Natural killer cell (primary cell): ENCODE data around the gene CASK. TPM values are rescaled to one million over a fixed set of nuclear protein-coding genes. Genes with fewer than 3 reads are reported as not detected.
A peak's percentile ranks its signal among the peaks of the same experiment; 100 is the strongest.

ENCODE experiments used
- ATAC-seq, 3 donors: fragments of 150-1000 bp in 2 of 3; fragments of 200-7000 bp in 1 of 3; cut with Tn5 transposase; 1 replicate in 1 of 3; 2 replicates in 2 of 3; pipeline ENCODE4 v1.10.0; 2021; ENCODE audit warnings: mild to moderate bottlenecking in 2 of 3, moderate library complexity in 2 of 3
- DNase-seq, 2 donors: peaks; one replicate each; pipeline versions ENCODE4 v3.0.0 to v3.0.0-alpha.2; 2013 to 2021; ENCODE audit warnings: mixed read lengths in 1 of 2
- H3K27ac ChIP-seq: one replicate; pipeline ENCODE4 v1.5.1; 2013; ENCODE audit warnings: mild to moderate bottlenecking, low read length
- H3K27me3 ChIP-seq: one replicate; pipeline ENCODE4 v1.6.1; 2013; ENCODE audit warnings: low read length; ENCODE audit not compliant: control insufficient read depth, insufficient read depth
- H3K36me3 ChIP-seq: one replicate; pipeline ENCODE4 v1.6.1; 2013; ENCODE audit warnings: low read length; ENCODE audit not compliant: control insufficient read depth, insufficient read depth
- H3K4me1 ChIP-seq: one replicate; pipeline ENCODE4 v1.6.1; 2013; ENCODE audit warnings: low read length; ENCODE audit not compliant: control insufficient read depth, insufficient read depth
- H3K4me3 ChIP-seq: one replicate; pipeline ENCODE4 v1.5.1; 2013; ENCODE audit warnings: low read length
- H3K9me3 ChIP-seq: one replicate; pipeline ENCODE4 v1.6.1; 2013; ENCODE audit warnings: low read length; ENCODE audit not compliant: control insufficient read depth, insufficient read depth
- H3K27ac Mint-ChIP-seq, 2 donors: one replicate each; pipeline ENCODE4 v1.8.0; 2022; ENCODE audit warnings: mild to moderate bottlenecking in 2 of 2, mixed read lengths in 2 of 2, moderate library complexity in 1 of 2
- H3K27me3 Mint-ChIP-seq, 2 donors: one replicate each; pipeline ENCODE4 v1.8.0; 2022; ENCODE audit warnings: low read depth in 2 of 2, mixed read lengths in 2 of 2
- H3K36me3 Mint-ChIP-seq: one replicate; pipeline ENCODE4 v1.8.0; 2022; ENCODE audit warnings: mixed read lengths
- H3K4me1 Mint-ChIP-seq, 2 donors: one replicate each; pipeline ENCODE4 v1.8.0; 2022; ENCODE audit warnings: mixed read lengths in 2 of 2
- H3K4me3 Mint-ChIP-seq: one replicate; pipeline ENCODE4 v1.8.0; 2022; ENCODE audit warnings: mild to moderate bottlenecking, moderate library complexity, mixed read lengths
- H3K9me3 Mint-ChIP-seq, 2 donors: one replicate each; pipeline ENCODE4 v1.8.0; 2022; ENCODE audit warnings: mixed read lengths in 2 of 2
- CTCF ChIP-seq: fragments of 200-600 bp; IDR thresholded peaks from one replicate; pipeline ENCODE4 v1.8.0; 2022; ENCODE audit warnings: antibody characterized with exemption
- WGBS: methylation state at CpG from one replicate; pipeline ENCODE4 v1.1.7; 2013; ENCODE audit warnings: missing lambda C conversion rate; ENCODE audit not compliant: insufficient coverage; 5-methylcytosine and 5-hydroxymethylcytosine counted together
- intact Hi-C: fragments of 100-400 bp; cut with micrococcal nuclease; formaldehyde crosslinking; loops from one replicate; pipeline ENCODE4 v1.14.2; 2022
- total RNA-seq, 4 donors: library from RNA; stranded (reverse); fragments of 120-200 nt in 1 of 4; gene quantifications; one replicate each; pipeline versions ENCODE4 v1.2.3 to v1.2.4, GENCODE V29; 2013 to 2022

CASK gene
- total RNA-seq, 3 donors from 2014 or later (not counting 1 experiment from before 2014, with no cell fraction given) = 23.5 to 27.9 (median 25.6) TPM

- no peaks in the 10 kb centered on the region for H3K36me3 Mint-ChIP-seq
- H3K27me3 Mint-ChIP-seq = no peaks in the 10 kb centered on the region
- H3K9me3 Mint-ChIP-seq = no peaks in the 10 kb centered on the region
- Histone ChIP-seq H3K4me3 (no peak overlapping the region), H3K9me3 (no peaks in the 10 kb centered on the region), H3K36me3 (peaks cover 2% of the 10 kb centered on the region), H3K27ac (no peak overlapping the region), H3K4me1 (no peaks in the 10 kb centered on the region), H3K27me3 (no peaks in the 10 kb centered on the region)
- H3K4me1 Mint-ChIP-seq = peaks cover 5 to 11% of the 10 kb centered on the region in 2 donors
- TF ChIP-seq CTCF = no peak
- H3K4me3 Mint-ChIP-seq = no peak overlapping the region
- no peak for ATAC-seq
- no peak for DNase-seq
- 100% methylated on average over 1 of the region's 2 CpGs for WGBS
- no peak overlapping the region for H3K27ac Mint-ChIP-seq
- intact Hi-C loops = no loop called here
Observed at GRCh38 chrX:41785685-41786084, 137.7 kb downstream of the CASK start.

GRCh38 chrX:41781500-41781899, 141.9 kb downstream of the CASK start:
- intact Hi-C loops = loop anchor here (1.0 to 5.0 kb wide), 2 partner anchors 1776 to 1969 kb away; no protein-coding TSS in a partner anchor
- Mint-ChIP-seq H3K27ac (no peak overlapping the region), H3K4me1 (no peaks in the 10 kb centered on the region), H3K4me3 (no peak overlapping the region), H3K9me3 (no peaks in the 10 kb centered on the region), H3K27me3 (no peaks in the 10 kb centered on the region), H3K36me3 (no peaks in the 10 kb centered on the region)
- H3K9me3 ChIP-seq = no peaks in the 10 kb centered on the region
- TF ChIP-seq CTCF = peak; percentile 56
- ATAC-seq = peak in 2 of 3 donors; percentile 38 to 64
- 29% methylated on average over 1 of the region's 2 CpGs for WGBS
- H3K36me3 ChIP-seq = peaks cover 2% of the 10 kb centered on the region
- H3K27ac ChIP-seq = no peak overlapping the region
- no peak overlapping the region for H3K4me3 ChIP-seq
- H3K27me3 ChIP-seq = no peaks in the 10 kb centered on the region
- DNase-seq = peak in 1 of 2 donors; percentile 64
- H3K4me1 ChIP-seq = no peaks in the 10 kb centered on the region

GRCh38 chrX:41779941-41780340, 143.4 kb downstream of the CASK start:
- Mint-ChIP-seq H3K36me3 (no peaks in the 10 kb centered on the region), H3K9me3 (no peaks in the 10 kb centered on the region), H3K4me3 (no peak overlapping the region), H3K4me1 (no peaks in the 10 kb centered on the region), H3K27me3 (no peaks in the 10 kb centered on the region), H3K27ac (no peak overlapping the region)
- no CpG with 5 or more reads among the region's 3 CpGs for WGBS
- no peaks in the 10 kb centered on the region for H3K27me3 ChIP-seq
- no peak overlapping the region for H3K4me3 ChIP-seq
- DNase-seq (no peak), ATAC-seq (no peak)
- H3K36me3 ChIP-seq = no peaks in the 10 kb centered on the region
- no peak overlapping the region for H3K27ac ChIP-seq
- intact Hi-C loops = loop anchor here (5.0 kb wide), 1 partner anchor 1777 kb away; no protein-coding TSS in a partner anchor
- no peak for TF ChIP-seq CTCF
- H3K9me3 ChIP-seq = no peaks in the 10 kb centered on the region
- H3K4me1 ChIP-seq = no peaks in the 10 kb centered on the region

- H3K4me1 Mint-ChIP-seq = no peaks in the 10 kb centered on the region
- Histone ChIP-seq H3K27me3 (no peaks in the 10 kb centered on the region), H3K9me3 (no peaks in the 10 kb centered on the region), H3K4me1 (no peaks in the 10 kb centered on the region), H3K27ac (no peak overlapping the region), H3K36me3 (no peaks in the 10 kb centered on the region), H3K4me3 (no peak overlapping the region)
- no peaks in the 10 kb centered on the region for H3K9me3 Mint-ChIP-seq
- no peak for DNase-seq
- H3K4me3 Mint-ChIP-seq = no peak overlapping the region
- no peak overlapping the region for H3K27ac Mint-ChIP-seq
- TF ChIP-seq CTCF = no peak
- no peak for ATAC-seq
- no peaks in the 10 kb centered on the region for H3K27me3 Mint-ChIP-seq
- intact Hi-C loops = no loop called here
- H3K36me3 Mint-ChIP-seq = no peaks in the 10 kb centered on the region
- 100% methylated on average over 1 of the region's 1 CpG for WGBS
Observed at GRCh38 chrX:41779030-41779564, 144.3 kb downstream of the CASK start.
